ENCODE results near the gene HSD11B1.

HSD11B1 gene

DNA sequence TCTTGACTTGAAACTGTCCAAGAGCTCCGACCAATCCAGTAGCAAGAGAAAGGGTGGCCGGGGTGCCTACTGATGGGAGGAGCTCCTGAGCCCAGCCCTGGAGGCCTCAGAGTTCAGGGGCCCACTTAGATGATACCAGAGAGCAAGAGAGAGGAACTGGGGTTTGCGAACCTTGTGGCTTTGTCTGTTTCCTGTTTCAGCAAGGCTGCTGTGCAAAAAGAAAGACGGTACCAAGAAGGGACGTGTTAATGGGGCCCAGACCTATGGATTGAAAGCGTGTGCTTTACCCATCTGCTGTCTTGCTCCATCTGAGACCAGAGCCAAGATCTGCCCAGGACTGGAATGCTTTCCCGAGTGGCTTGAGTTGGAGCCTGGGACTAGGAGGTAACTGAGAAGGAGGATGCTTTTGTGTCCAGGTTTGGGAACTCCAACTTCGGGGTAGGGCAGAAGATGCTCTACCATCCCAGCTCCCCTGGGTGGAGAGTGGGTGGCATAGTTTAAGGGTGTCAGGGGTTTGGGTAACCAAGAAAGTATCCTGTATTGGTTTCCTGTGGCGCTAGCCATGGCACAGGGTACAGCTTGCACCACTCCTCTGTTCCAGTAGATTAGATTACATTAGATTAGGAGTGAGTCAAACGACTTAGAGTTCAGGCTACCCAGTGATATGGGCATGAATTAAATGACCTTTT, 51.4 kb downstream of the HSD11B1 start, which contains the start of gene TRAF3IP3:
TRAF3IP3 (plus strand) TSS at position 128 of the 689 bp plus-strand sequence. CDS start 3,987 bp downstream, outside the sequence.
- peak; percentile 54 for DNase-seq (ENCODE audit: low read depth)

DNA sequence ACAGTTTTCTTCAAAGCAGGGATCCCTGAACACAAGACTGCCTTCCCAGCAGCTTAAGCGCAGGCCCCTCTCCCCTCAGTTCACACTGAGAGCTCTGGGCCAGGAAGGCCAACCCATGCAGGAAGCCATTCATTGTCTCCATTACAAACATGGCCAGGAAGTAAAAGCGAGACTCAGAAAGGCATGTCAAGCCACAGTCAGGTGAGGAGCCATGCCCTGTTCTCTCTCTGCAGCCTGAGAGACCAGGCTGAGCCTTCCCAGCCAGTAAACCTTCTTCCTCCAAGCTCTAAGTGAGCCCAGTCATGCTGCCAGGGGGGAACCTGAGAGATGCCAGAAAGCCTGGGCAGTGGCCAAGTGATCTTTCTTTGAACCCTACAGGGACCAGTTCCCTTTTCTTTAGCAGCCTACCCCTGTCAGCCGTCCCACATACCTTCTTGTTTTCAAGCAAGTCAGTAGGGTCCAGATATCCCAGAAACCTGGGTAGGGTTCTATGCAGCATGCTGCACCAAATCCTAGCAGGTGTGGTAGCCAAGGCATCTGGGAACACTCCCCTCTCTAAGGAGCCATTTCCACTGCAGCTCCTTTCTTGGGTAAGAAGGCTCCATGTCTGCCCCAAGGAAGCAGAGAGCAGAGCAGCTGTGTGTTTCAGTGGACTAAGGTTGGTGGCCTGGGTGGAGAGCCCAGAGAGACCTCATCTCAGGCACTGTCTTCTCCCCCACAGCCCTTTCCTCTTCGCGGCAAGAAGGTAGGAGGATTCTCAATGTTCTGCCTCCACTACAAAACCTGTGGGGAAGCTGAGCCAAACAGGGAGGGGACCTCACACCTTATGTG, 52.2 kb downstream of the HSD11B1 start:
- DNase-seq (ENCODE audit: low read depth): no peak

DNA sequence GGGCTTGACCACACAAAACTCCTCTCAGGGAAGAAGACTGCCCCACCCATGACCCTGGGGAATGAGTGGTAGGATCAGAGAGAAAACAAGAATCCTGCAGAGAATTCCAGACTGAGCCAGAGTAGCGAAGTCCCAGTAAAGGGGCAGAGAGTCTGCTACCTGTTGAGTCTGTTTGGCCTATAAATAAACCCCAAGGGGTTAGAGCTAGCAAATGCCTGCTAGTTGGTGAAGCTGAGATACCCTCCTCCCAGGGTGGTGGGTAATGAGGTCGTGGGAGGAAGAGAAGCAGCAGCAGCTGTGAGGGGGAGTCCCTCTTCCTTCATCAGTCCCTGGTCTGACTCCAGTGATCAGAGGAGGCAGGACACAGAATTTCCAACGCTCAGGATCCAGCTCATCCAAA, 53.8 kb downstream of the HSD11B1 start:
- DNase-seq (ENCODE audit: low read depth): no peak

DNA sequence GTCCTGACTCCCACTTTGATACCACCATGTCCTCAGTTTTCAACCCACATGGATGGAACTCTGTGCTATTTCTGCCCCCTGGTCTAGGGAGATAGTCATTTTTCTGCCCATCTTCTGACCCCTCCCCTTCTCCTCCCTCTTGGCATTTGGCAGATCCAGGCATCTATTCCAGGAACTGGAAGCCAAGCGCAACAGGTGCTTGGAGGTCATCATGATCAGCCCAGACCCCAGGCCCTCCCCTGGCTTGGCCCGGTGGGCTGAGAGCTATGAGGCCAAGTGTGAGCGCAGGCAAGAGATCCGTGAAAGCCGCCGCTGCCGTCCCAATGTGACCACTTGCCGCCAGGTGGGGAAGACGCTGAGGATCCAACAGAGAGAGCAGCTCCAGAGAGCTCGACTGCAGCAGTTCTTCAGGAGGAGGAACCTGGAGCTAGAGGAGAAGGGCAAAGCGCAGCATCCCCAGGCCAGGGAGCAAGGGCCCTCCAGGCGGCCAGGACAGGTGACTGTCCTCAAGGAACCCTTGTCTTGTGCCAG, 55.2 kb downstream of the HSD11B1 start:
- no peak for DNase-seq (ENCODE audit: low read depth)

DNA sequence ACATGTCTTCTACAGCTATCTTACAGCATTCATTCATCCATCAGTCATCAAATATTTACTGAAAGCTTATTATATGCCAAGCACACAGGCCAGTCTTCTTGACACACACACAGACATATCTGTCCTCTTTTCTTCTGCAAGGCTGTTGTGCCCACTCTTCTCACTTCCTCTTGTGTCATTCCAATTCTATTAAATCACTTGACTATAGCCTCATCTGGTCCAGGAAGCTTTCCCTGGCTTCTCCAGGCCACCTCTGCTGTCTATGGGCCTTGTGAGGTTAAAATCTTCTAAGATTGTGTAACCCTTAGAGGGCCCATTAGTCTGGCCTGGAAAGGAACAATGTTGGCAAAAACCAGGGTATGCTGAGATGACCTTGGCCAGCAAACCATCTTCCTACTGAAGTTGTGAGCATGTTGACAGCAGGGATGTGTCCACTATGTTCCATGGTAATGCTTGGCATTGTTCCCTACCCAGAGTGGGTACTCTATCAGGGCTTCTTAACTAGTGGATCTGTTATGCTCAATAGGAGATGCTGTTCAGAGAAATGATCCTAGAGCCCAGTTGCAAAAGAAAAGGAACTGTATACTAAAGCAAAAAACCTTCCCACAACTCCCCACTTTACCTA, 56.5 kb downstream of the HSD11B1 start:
- no peak for DNase-seq (ENCODE audit: low read depth)

DNA sequence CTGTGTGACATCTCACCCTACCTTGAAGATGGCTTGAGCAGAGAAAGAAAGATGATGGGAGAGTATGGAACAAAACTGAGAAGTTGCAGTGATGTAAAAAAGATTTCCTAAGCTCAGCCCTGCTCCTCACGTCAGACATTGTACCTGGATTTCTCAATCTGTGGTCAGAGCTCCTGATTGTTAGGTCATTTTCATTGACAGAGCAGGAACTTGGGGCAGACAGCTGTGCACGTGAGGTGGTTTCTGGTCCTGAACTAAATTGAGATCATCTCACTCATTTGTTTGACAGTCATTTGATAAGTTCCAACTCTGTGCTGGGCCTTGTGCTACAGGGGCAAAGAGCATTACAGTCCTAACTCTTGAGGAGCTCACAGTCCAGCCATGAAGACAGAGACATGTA, 61.4 kb downstream of the HSD11B1 start:
- no peak for DNase-seq (ENCODE audit: low read depth)

DNA sequence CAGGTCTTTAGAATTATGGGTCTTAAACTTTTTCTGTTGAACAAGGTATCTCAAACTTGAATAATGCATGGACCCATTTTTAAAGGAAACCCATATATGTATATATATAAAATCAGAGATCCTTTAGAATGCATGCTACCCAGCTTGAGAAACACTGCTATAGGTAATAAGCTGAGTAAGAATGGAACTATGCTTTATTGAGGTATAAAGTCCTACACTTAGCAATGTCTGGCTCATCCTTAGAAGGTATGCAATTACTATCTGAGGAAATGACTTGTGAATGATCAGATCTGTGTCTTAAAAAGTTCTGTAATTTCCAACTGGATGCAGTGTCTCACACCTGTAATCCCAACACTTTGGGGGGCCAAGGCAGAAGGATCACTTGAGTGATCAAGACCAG, 62.5 kb downstream of the HSD11B1 start:
- DNase-seq (ENCODE audit: low read depth): no peak

DNA sequence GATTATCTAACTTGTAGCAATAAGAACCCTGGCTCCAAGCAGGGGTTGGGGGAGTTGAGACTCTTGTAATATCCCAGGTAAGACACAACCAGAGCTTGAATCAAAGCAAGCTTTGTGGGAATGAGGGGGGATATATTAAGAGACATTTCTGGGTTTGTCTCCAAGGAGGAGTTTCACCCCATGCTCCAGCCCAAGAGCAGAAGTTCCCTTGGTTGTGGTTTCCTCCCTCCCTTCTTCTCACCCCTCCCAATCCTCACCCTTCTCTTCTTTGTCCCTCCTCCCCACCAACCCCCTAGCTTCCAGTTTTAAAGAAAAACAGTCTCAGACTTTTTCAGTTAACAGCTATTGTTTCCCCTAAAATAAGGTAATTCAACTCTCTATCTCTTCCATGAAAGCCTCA, 63.1 kb downstream of the HSD11B1 start:
- DNase-seq (ENCODE audit: low read depth): no peak

DNA sequence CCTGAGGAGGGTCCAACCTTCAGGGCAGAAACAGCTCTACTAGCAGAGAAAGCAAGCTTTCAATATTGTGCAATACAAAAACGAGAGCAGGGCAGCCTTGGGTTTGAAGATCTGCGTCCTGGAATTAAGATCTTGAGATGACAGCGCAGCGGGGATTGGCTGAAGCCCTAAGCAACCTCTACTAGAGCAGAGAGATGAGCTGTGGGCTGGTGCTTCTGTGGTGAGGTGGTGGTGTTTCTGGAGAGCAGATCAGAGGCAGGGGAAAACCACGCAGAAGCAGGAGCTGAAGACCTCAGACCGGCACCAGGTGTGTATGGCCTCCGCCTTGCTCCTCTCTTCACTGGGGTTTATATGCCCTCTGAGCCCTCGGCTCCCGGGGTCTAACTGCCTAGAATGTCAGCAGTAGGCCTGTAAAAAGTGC, 63.7 kb downstream of the HSD11B1 start:
- peak; percentile 62 for DNase-seq (ENCODE audit: low read depth)

DNA sequence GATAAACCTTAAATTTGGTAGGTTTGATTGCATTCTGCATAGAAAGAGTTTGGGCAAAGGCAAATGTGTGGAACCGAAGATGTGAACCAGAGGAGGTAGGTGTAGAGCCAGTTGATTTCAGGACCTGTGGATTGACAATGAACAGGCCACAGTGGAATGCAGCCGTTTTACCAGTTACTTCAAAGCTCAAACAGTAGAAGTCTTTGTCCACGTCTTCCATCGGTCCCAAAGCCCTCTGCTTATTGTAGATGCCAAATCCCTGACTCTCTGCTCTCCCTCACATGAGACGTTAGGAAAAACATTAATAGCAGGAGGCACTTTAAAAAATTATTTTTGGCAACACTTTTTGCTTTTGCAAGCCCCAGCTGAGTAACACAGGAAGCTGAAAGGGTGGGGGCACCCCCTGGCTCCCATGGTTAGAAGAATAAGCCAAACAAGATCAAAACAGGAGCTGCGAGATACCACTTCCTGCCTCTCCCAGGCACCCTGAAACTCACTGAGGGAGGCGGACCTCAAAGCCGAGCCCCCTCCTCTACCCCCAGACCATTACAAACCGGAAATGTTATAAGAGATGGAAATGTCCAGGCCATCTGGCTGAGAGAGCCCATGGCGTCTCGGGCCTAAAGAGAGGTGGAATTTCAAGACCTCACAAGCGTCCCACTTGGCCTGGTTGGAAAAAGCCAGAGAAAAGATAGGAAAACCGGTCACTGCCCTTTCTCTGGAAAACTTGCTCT, 64.7 kb downstream of the HSD11B1 start:
- peak; percentile 65 for DNase-seq (ENCODE audit: low read depth)

DNA sequence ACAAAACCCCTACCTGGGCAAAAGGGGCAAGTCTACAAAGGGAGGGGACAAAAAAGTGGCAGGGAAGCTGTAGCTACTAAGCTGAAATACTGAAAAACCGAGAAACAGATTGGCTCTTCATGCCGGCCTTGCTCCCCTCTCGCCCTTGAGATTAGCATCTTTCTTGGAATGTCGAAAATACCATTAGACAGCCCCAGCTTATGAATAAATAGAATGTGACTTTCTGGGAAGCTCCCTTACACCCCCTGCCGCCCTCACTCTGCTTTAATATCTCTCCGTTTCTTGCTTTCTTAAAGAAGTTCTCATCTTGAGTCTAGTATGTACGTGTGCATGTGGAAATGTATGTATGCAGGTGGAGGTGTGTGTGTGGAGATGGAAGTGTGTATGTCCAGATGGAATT, 65.3 kb downstream of the HSD11B1 start:
- DNase-seq (ENCODE audit: low read depth): no peak

DNA sequence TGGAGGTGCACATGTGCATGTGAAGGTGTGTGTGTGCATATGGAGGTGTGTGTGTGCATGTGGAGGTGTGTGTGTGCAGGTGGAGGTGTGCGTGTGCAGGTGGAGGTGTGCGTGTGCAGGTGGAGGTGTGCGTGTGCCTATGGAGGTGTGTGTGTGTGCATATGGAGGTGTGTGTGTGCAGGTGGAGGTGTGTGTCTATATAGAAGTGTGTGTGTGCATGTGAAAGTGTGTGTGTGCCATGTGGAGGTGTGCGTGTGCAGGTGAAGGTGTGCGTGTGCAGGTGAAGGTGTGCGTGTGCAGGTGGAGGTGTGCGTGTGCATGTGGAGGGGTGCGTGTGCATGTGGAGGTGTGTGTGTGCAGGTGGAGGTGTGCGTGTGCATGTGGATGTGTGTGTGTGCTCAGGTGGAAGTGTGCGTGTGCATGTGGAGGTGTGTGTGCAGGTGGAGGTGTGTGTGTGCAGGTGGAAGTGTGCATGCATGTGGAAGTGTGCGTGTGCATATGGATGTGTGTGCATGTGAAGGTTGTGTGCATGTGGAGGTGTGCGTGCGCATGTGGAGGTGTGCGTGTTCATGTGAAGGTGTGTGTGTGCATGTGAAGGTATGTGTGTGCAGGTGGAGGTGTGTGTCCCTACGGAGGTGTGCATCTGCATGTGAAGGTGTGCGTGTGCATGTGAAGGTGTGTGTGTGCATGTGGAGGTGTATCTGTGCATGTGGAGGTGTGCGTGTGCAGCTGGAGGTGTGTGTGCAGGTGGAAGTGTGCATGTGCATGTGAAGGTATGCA, 66.2 kb downstream of the HSD11B1 start:
- DNase-seq (ENCODE audit: low read depth): no peak

DNA sequence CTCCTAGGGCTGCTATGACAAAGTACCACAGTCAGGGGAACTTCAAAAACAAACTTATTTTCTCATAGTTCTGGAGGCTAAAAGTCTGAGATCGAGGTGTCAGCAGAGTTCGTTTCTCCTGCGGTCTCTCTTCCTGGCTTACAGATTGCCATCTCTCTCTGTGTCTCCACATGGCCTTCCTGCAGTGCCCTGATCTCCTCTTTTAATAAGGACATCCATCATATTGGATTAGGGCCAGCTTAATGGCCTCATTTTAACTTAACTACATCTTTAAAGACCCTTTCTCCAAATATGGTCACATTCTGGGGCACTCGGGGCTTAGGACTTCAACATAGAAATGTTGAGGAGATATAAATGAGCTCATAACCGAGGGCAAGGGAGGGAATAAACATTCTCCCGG, 67.5 kb downstream of the HSD11B1 start:
- DNase-seq (ENCODE audit: low read depth): no peak

DNA sequence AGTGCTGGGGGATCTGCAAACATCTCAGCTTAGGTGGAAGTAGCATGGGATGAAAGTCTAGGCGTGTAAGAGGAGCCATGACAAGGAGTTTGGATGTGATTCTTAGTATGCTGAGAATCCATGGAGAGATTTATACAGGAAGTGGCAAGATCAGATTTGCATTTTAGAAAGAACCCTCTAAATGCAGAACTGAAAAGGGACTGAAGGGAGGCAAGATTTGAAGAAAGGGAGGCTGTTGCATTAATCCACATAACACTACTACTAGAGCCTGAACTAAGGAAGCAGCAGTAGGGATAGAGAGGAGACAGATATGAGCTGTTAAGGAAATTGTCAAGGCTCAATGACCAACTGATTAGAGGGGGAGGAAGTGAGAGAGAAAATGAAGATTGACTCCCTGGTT, 69.9 kb downstream of the HSD11B1 start:
- DNase-seq (ENCODE audit: low read depth): no peak

DNA sequence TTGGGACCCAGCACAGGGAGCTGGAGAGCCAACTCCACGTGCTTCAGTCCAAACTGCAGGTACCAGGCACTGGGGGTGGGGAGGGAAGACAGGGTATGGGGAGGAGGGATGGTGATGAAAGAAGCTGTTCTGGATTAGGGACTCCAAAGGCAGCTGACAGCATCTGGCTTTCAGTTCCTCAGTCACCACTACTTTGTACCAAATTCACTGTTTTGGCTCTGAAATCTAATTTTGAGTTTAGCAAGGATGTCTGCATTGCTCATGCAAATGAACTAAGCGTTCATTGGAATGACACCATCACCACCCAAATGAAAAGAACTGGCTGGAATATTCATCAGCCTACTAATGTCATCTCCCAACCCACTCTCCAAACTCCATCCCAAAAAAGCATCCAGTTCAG, 71.0 kb downstream of the HSD11B1 start:
- DNase-seq (ENCODE audit: low read depth): no peak

DNA sequence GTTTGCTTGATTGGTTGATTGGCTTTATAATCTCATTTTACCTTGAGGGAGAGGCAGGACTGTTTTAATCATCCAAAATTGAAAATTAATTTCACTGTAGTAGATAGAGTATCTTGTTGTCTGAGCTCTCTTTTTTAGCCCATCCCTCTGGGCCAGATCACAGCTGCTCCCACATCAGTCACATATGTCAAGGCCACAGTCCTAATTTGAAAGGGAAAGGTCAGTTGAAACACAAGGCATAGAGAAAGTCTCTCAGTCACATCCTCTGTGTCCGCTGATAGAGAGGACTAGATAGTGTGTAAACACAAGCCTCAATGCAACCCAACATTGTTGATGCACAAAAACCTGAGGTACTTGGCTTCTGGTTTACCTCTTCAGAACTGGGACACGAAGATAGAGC, 72.9 kb downstream of the HSD11B1 start:
- no peak for DNase-seq (ENCODE audit: low read depth)

DNA sequence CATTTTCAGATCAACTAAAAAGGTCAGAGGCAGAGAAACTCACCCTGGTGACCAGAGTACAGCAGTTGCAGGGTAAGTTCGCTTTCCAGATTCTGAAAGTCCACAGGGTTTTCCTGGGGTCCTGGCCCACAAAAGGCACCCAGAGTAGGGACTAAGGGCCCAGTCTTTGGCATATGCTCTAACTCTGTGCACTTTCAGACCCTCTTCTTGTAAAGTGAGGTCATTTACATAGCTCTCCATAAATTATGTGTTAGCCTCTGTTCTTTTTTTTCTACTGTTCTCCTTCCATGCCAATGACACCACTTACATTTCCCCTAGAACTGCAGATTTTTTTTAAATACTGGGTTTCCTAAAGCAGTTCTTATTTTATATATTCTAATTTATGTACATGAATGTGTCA, 73.5 kb downstream of the HSD11B1 start:
- no peak for DNase-seq (ENCODE audit: low read depth)

DNA sequence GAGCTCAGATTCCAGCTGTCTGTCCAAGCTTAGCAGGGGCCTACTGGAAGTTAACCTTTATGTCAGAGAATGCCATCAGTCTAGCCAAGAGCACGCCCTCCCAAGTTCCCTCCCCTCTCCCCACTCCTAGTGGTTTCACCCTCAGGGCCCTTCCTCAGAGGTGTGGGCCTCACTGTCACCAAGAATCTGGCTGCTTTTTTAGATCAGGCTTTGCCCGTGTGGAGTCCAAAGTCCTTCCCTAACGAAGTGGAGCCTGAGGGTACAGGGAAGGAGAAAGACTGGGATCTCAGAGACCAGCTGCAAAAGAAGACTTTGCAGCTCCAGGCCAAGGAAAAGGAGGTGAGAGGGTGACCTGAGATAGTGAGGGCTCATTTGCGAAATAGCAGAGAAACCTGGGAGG, 75.6 kb downstream of the HSD11B1 start:
- no peak for DNase-seq (ENCODE audit: low read depth)

DNA sequence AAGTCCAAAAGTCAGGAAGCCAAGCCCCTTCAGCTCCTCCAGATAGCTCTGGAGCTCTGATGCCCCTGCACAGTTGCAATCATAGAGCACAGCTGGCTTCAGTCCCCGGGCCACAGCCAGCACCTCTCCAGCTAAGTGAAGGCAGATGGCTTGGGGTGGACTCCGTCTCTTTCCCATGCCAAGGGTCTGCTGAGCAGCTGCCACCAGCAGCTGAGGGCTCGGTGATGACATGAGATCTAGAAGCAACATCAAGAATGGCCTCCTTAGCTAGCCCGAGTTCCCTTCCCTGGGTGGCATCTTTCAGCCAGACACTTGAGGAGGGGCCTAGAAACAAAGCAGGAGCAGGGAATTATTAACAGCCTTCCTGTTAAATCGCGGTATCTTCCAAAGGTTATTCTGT, 78.7 kb downstream of the HSD11B1 start:
- no peak for DNase-seq (ENCODE audit: low read depth)
